ENCODE data around the gene GATB.

DNA sequence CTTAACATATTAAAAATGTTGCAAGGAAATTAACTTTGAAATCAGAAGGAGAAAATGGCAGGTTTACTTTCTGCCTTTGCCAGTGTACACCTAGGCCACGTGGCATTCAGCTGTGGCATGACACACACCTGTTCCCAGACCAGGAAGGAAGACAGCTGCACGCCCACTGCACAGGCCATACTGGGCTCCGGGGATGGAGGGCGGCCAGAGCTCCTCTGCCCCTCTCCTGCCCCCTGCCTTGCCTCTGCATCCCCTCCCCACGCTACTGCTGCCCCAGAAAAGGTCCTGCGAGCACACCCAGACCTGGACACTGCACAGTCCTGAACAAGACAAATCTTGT, 68.4 kb downstream of the GATB start:
- TF ChIP-seq, protein P1, sequence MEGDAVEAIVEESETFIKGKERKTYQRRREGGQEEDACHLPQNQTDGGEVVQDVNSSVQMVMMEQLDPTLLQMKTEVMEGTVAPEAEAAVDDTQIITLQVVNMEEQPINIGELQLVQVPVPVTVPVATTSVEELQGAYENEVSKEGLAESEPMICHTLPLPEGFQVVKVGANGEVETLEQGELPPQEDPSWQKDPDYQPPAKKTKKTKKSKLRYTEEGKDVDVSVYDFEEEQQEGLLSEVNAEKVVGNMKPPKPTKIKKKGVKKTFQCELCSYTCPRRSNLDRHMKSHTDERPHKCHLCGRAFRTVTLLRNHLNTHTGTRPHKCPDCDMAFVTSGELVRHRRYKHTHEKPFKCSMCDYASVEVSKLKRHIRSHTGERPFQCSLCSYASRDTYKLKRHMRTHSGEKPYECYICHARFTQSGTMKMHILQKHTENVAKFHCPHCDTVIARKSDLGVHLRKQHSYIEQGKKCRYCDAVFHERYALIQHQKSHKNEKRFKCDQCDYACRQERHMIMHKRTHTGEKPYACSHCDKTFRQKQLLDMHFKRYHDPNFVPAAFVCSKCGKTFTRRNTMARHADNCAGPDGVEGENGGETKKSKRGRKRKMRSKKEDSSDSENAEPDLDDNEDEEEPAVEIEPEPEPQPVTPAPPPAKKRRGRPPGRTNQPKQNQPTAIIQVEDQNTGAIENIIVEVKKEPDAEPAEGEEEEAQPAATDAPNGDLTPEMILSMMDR (IDR thresholded peaks at IDR 0.05; ENCODE audit: low read depth, low read length), result no peak
- no peak for TF ChIP-seq POLR2A (IDR thresholded peaks at IDR 0.05; ENCODE audit: extremely low read depth, insufficient read length)
- TF ChIP-seq, protein P2, sequence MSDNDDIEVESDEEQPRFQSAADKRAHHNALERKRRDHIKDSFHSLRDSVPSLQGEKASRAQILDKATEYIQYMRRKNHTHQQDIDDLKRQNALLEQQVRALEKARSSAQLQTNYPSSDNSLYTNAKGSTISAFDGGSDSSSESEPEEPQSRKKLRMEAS (IDR thresholded peaks at IDR 0.05; ENCODE audit: low read depth, low read length), result no peak

Data from NB4 (cell line).